HEK293T (cell line): ENCODE results near the gene GRIN2A.

Experiments used
- ARNT ChIP-seq: fragments of 450-650 bp; IDR thresholded peaks from 2 replicates; pipeline ENCODE4 v1.6.1; 2017; ENCODE audit warnings: mild to moderate bottlenecking
- BHLHE40 ChIP-seq: fragments of 450-650 bp; IDR thresholded peaks from 2 replicates; pipeline ENCODE4 v1.6.1; 2016; ENCODE audit warnings: mild to moderate bottlenecking, moderate library complexity, borderline replicate concordance
- ELF4 ChIP-seq: fragments of 450-650 bp; IDR thresholded peaks from 2 replicates; pipeline ENCODE4 v1.6.1; 2017; ENCODE audit warnings: antibody characterized with exemption
- FOXM1 ChIP-seq: fragments of 450-650 bp; IDR thresholded peaks from 2 replicates; pipeline ENCODE4 v1.6.1; 2017; ENCODE audit warnings: mild to moderate bottlenecking, borderline replicate concordance
- HDGF ChIP-seq: fragments of 450-650 bp; IDR thresholded peaks from 2 replicates; pipeline ENCODE4 v1.6.1; 2017; ENCODE audit warnings: antibody characterized with exemption, borderline replicate concordance
- L3MBTL2 ChIP-seq: fragments of 450-650 bp; conservative IDR thresholded peaks from 2 replicates; pipeline ENCODE4 v1.6.1; 2016; ENCODE audit warnings: mild to moderate bottlenecking
- NFRKB ChIP-seq: fragments of 450-650 bp; IDR thresholded peaks from 2 replicates; pipeline ENCODE4 v1.6.1; 2016; ENCODE audit warnings: mild to moderate bottlenecking, moderate library complexity
- SP1 ChIP-seq: fragments of 450-650 bp; IDR thresholded peaks from 2 replicates; pipeline ENCODE4 v1.6.1; 2017
- SUZ12 ChIP-seq: fragments of 450-650 bp; IDR thresholded peaks from 2 replicates; pipeline ENCODE4 v1.6.1; 2016; ENCODE audit warnings: mild to moderate bottlenecking
- TARDBP ChIP-seq: fragments of 450-650 bp; IDR thresholded peaks from 2 replicates; pipeline ENCODE4 v1.6.1; 2016
- TF ChIP-seq, protein P1 (sequence below): fragments of 450-650 bp; IDR thresholded peaks from 2 replicates; pipeline ENCODE4 v1.6.1; 2016

DNA sequence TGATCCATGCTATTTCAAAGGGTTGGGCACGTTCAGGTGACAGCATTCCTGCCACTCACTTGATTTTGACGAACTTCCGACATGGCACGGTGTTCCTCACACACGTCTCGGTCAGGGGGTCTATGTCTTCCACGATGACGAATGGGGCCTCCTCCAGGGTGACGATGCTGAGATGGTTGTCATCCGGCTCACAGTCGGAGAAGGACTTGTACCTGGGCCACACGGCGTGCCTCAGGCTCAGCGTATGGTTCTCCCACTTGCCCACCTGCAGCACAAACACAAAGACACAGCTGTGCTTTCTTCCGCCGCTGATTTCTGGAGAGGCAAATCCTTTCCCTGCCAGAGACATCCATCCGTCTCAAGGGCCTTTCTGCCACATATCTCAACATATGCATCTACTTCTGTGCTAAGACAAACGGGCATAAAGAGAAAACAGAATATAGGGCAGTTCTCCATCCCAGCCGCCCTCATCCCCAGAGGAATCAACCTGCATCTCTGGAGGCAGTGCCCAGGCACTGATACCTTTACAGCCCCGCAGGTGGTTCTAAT lies 332.5 kb downstream of the GRIN2A start:
- no peak for TF ChIP-seq BHLHE40
- TF ChIP-seq NFRKB = no peak
- TF ChIP-seq, protein P1, sequence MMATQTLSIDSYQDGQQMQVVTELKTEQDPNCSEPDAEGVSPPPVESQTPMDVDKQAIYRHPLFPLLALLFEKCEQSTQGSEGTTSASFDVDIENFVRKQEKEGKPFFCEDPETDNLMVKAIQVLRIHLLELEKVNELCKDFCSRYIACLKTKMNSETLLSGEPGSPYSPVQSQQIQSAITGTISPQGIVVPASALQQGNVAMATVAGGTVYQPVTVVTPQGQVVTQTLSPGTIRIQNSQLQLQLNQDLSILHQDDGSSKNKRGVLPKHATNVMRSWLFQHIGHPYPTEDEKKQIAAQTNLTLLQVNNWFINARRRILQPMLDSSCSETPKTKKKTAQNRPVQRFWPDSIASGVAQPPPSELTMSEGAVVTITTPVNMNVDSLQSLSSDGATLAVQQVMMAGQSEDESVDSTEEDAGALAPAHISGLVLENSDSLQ = no peak
- no peak for TF ChIP-seq ELF4
- no peak for TF ChIP-seq HDGF
- no peak for TF ChIP-seq SP1
- no peak for TF ChIP-seq SUZ12
- no peak for TF ChIP-seq L3MBTL2
- TF ChIP-seq TARDBP = no peak
- TF ChIP-seq FOXM1 = no peak
- TF ChIP-seq ARNT = no peak
